Ovary (tissue), 3 donors: ENCODE data around the gene ACADS.

Experiments
- POLR2A ChIP-seq: fragments of 450-650 bp; IDR thresholded peaks from one replicate; pipeline ENCODE4 v1.6.1; 2017; ENCODE audit warnings: antibody characterized with exemption, mild to moderate bottlenecking, moderate library complexity
- TF ChIP-seq, protein P1 (sequence below), 3 donors: fragments of 450-650 bp in 2 of 3; fragments of 200-600 bp in 1 of 3; IDR thresholded peaks; one replicate each; pipeline versions ENCODE4 v1.5.1 to v1.8.0; 2016 to 2022; ENCODE audit warnings: antibody characterized with exemption in 3 of 3, mild to moderate bottlenecking in 1 of 3
- donor health status: DM: no; HTN: no; CAD: no.

DNA sequence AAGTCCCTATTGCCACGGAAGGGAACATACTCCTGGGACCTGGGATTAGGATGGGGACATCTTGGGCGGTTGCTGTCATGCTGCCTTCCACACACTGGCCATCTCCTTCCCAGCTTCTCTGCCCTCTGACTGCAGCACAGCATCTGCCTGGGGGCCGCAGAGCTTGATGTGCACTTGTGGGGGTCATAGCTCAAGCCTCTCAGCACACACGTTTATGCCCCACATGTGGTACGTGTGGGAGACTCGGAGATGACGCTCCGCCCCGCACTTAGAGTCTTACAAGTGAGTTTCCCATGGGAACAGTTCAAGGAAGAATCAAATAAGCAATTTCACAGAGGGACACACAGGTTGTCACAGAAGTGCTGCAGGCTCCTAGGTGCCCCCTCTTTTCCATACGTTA lies 8.6 kb downstream of the ACADS start:
- TF ChIP-seq, protein P1, sequence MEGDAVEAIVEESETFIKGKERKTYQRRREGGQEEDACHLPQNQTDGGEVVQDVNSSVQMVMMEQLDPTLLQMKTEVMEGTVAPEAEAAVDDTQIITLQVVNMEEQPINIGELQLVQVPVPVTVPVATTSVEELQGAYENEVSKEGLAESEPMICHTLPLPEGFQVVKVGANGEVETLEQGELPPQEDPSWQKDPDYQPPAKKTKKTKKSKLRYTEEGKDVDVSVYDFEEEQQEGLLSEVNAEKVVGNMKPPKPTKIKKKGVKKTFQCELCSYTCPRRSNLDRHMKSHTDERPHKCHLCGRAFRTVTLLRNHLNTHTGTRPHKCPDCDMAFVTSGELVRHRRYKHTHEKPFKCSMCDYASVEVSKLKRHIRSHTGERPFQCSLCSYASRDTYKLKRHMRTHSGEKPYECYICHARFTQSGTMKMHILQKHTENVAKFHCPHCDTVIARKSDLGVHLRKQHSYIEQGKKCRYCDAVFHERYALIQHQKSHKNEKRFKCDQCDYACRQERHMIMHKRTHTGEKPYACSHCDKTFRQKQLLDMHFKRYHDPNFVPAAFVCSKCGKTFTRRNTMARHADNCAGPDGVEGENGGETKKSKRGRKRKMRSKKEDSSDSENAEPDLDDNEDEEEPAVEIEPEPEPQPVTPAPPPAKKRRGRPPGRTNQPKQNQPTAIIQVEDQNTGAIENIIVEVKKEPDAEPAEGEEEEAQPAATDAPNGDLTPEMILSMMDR (IDR thresholded peaks at IDR 0.05): no peak
- TF ChIP-seq POLR2A: no peak
